ACC112 (cell line): Measurements from ENCODE around the gene EVI5L.

Experiments
- H2AFZ ChIP-seq: fragments of 200-600 bp; sonication (generic); one replicate; pipeline ENCODE4 v1.6.0; 2017; ENCODE audit warnings: antibody characterized with exemption, low read length; ENCODE audit not compliant: unreplicated experiment
- H3K27ac ChIP-seq: fragments of 200-600 bp; sonication (generic); 2 replicates; pipeline ENCODE4 v1.5.1; 2014; ENCODE audit warnings: low read depth, mild to moderate bottlenecking, antibody characterized with exemption, low read length, moderate library complexity
- H3K27me3 ChIP-seq: fragments of 200-600 bp; sonication (generic); 2 replicates; pipeline ENCODE4 v1.6.1; 2014; ENCODE audit warnings: mild to moderate bottlenecking, antibody characterized with exemption, low read length, moderate library complexity, mixed read lengths; ENCODE audit not compliant: insufficient read depth
- H3K36me3 ChIP-seq: fragments of 200-600 bp; sonication (generic); 2 replicates; pipeline ENCODE4 v1.6.1; 2016; ENCODE audit warnings: mild to moderate bottlenecking, antibody characterized with exemption, low read length, moderate library complexity, mixed read lengths; ENCODE audit not compliant: insufficient read depth
- H3K4me1 ChIP-seq: fragments of 200-600 bp; sonication (generic); one replicate; pipeline ENCODE4 v1.6.1; 2016; ENCODE audit warnings: low read length, mixed read lengths; ENCODE audit not compliant: insufficient read depth, unreplicated experiment, control insufficient read depth
- H3K4me3 ChIP-seq: fragments of 200-600 bp; sonication (generic); 2 replicates; pipeline ENCODE4 v1.5.1; 2014; ENCODE audit warnings: mild to moderate bottlenecking, low read depth, low read length
- H3K79me2 ChIP-seq: fragments of 200-600 bp; sonication (generic); one replicate; pipeline ENCODE4 v1.6.0; 2016; ENCODE audit warnings: low read length; ENCODE audit not compliant: control insufficient read depth, unreplicated experiment, insufficient read depth

EVI5L gene

DNA sequence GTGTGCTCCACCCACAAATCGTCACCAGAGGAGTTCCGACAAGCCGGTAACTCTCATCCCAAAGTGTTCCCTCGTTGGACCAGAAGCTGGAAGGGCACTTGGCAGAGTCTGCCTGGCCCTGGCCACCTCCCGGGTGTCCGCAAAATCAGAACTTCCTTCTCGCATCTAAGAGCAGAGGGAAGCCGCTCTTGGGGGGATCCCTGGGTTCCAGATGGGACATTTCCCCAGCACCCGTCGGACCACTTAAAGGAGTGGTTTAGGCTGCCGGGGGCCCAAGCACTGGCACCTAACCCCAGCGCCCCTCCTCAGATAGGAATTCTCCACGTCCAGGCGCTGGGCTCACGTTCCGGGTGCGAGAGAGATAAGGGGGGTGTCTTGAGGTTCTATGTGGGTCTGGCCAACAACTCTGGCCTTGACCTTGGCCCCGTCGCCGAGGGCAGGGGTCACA lies 72.8 kb downstream of the EVI5L start:
- Histone ChIP-seq H3K27me3 (no peaks in the 10 kb centered on the region), H3K27ac (no peak overlapping the region), H2AFZ (no peak overlapping the region)

DNA sequence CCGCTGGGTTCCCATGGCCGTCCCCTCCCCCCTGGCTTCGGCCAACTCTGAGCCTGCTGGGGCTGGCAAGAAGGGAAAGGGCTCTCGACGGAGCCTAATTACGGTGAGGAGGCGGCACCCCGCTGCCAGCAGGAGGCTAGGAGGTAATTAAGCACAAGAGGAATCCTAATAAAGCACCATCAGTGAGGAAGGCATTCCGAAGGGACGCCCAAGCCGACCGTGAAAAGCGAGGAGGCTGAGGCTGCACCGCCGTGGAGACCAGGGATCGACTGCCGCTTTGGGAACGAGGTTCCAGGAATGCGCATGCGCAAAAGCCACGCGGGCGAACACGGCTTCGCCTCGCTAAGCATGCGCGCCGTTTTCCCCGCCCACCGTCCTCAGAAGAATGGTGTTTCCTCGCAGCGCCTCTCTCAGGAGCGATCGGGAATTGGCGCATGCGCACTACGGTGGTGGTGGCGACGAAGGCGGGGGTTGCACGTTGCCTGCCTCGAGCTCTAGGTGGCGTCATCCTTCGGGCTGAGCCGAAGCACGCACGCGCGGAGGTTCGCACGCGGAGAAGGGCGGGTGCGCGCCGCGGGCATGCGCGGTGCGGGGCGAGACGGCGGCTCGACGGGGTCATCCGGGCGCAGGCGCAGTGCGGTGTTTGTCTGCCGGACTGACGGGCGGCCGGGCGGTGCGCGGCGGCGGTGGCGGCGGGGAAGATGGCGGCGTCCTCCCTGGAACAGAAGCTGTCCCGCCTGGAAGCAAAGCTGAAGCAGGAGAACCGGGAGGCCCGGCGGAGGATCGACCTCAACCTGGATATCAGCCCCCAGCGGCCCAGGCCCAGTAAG lies 73.4 kb downstream of the EVI5L start, which contains the start of gene MAP2K7:
Gene MAP2K7 (plus strand): TSS at position 634 of the 830 bp plus-strand sequence. CDS start 68 bp downstream, at position 702.
- peaks cover 12% of the 10 kb centered on the region for H3K4me1 ChIP-seq
- H3K79me2 ChIP-seq = peaks cover 29% of the 10 kb centered on the region

More for the DNA sequence above, 72.8 kb downstream of the EVI5L start:
- Histone ChIP-seq H3K36me3 (no peaks in the 10 kb centered on the region), H3K4me1 (peaks cover 12% of the 10 kb centered on the region), H3K79me2 (peaks cover 29% of the 10 kb centered on the region), H3K4me3 (peak overlapping the region; percentile 85)

DNA sequence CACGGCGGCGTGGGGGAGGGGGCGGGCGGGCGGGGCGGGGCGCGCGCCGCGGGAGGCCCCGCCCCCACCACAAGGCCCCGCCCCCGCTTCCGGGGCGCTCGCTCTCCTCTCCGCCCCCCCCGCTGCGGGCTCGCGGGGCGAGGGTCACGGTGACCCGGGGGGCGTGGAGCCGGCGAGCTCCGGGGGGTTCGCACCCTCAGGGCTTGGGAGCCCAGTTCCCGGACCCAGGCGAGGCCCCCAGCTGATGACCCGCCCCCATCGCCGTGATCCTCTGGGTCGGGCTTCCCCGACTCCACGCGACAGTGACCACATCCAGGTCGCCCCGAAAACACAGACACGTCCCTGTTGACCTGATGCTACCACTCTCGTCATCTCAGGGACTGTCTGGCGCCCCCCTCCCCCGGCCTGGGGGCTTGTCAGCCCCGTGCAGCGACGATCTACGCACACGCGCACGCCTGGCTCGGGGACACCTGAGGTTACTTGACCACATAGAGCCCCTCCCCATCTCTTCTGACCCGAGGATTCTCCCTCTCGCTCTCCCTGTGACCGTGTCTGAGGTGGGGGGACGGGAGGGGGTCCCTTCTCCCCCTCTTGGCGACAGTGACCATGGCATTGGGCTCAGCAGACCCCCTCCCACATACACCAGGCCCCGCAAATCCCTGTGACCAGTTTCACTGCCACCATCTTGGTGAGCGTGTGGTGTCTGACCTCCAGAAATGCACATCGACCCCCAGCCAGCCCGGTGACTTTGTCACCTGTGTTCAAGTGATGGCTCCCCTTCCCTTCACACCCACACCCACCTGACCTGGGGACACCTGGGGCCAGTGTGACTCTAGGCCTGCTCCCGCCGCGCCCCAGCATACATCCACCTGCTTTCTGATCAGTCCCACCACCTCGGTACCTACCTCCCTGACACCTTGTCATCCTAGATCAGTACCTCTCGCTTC lies 74.3 kb downstream of the EVI5L start:
- no peaks in the 10 kb centered on the region for H3K27me3 ChIP-seq
- peak overlapping the region; percentile 94 for H3K4me3 ChIP-seq
- peaks cover 29% of the 10 kb centered on the region for H3K79me2 ChIP-seq
- H2AFZ ChIP-seq = no peak overlapping the region
- H3K27ac ChIP-seq = peak overlapping the region; percentile 16; the same call in 1 of the 2 replicates
- H3K4me1 ChIP-seq = peaks cover 12% of the 10 kb centered on the region
- no peaks in the 10 kb centered on the region for H3K36me3 ChIP-seq

More for the DNA sequence above, 73.4 kb downstream of the EVI5L start, which contains the start of gene MAP2K7:
- Histone ChIP-seq H2AFZ (no peak within 1 kb of the TSS), H3K27me3 (no peaks in the 10 kb centered on the region), H3K27ac (peak within 1 kb of the TSS; percentile 16; the same call in 1 of the 2 replicates), H3K4me3 (peak within 1 kb of the TSS; percentile 94), H3K36me3 (no peaks in the 10 kb centered on the region)

DNA sequence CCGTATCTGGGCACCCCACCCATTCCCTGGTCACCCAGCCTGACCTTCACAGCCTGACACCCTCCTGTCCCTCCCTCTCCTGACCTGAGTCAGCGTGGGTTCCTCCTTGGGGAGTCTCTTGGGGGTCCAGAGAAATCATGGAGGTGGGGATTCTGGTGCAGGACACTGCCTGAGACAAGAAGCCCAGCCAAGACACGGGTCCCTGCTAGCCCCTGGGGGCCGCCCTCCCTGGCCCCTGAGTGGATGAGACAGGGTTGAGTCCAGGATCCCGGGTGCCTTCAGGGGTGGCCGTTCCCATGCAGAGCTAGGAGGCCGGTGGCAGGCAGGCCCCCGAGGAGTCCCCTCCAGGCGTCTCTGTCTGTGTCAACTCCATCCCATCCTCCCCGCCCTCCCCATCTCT lies 75.2 kb downstream of the EVI5L start:
- Histone ChIP-seq H3K27me3 (no peaks in the 10 kb centered on the region), H3K36me3 (no peaks in the 10 kb centered on the region), H3K4me1 (peaks cover 12% of the 10 kb centered on the region), H3K4me3 (peak overlapping the region; percentile 94; the same call in 1 of the 2 replicates), H2AFZ (no peak overlapping the region), H3K27ac (no peak overlapping the region), H3K79me2 (peaks cover 29% of the 10 kb centered on the region)

- peaks cover 12% of the 10 kb centered on the region for H3K4me1 ChIP-seq
- peaks cover 29% of the 10 kb centered on the region for H3K79me2 ChIP-seq
- no peaks in the 10 kb centered on the region for H3K27me3 ChIP-seq
- H3K4me3 ChIP-seq = no peak overlapping the region; the same call in 1 of the 2 replicates
- no peak overlapping the region for H2AFZ ChIP-seq
- no peaks in the 10 kb centered on the region for H3K36me3 ChIP-seq
- no peak overlapping the region for H3K27ac ChIP-seq
Observed at GRCh38 chr19:7905859-7906258, 75.8 kb downstream of the EVI5L start.

DNA sequence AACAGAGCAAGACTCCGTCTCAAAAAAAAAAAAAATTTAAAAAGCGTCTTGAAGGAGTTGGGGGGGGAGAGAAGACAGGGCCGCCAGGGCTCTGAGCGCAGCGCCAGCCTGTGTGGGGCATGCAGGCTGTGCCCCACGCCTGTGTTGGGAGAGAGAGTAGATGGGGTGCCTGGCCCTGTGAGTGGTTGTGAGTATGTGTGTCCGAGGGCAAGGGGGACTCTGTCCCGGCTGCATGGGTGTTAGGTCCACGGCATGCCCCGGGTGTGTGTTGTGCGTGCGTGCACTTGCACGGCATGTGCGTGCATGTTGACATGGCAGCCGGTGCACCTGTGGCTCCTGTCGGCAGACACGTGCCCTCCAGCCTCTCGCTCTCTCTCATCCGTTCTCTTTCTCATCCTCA lies 77.1 kb downstream of the EVI5L start:
- Histone ChIP-seq H3K27me3 (no peaks in the 10 kb centered on the region), H3K79me2 (peaks cover 29% of the 10 kb centered on the region), H3K27ac (no peak overlapping the region), H3K4me1 (peaks cover 12% of the 10 kb centered on the region), H2AFZ (no peak overlapping the region), H3K4me3 (no peak overlapping the region), H3K36me3 (no peaks in the 10 kb centered on the region)

DNA sequence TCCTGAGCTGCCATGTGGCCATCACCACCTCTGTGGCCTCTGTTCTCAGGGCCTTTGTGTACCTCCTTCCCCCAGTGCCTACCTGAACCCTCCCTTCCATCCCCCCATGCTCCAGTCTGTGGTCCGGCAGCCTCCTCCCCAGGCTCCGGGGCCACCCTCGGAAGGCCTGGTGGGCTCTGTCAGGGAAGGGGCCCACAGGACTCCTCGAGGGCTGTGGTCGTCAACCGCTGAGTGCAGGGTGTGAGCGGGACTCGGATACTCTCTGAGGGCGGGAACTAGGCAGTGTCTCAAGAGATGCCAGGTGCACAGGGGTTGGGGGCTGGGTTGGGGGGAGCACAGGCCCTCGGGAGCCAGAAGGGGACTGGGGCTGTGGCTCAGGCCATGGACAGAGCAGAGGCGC lies 77.5 kb downstream of the EVI5L start:
- H3K79me2 ChIP-seq = peaks cover 28% of the 10 kb centered on the region
- H2AFZ ChIP-seq = no peak overlapping the region
- H3K36me3 ChIP-seq = no peaks in the 10 kb centered on the region
- H3K4me3 ChIP-seq = no peak overlapping the region
- H3K27ac ChIP-seq = no peak overlapping the region
- no peaks in the 10 kb centered on the region for H3K27me3 ChIP-seq
- peaks cover 9% of the 10 kb centered on the region for H3K4me1 ChIP-seq

- Histone ChIP-seq H3K36me3 (no peaks in the 10 kb centered on the region), H3K27ac (no peak overlapping the region), H2AFZ (no peak overlapping the region), H3K4me1 (peaks cover 8% of the 10 kb centered on the region), H3K27me3 (no peaks in the 10 kb centered on the region), H3K4me3 (no peak overlapping the region), H3K79me2 (peaks cover 22% of the 10 kb centered on the region)
Observed at GRCh38 chr19:7908078-7908699, 78.2 kb downstream of the EVI5L start.

- Histone ChIP-seq H3K79me2 (peaks cover 21% of the 10 kb centered on the region), H3K4me3 (no peak overlapping the region), H3K36me3 (no peaks in the 10 kb centered on the region), H3K27me3 (no peaks in the 10 kb centered on the region), H3K4me1 (peaks cover 8% of the 10 kb centered on the region), H2AFZ (no peak overlapping the region), H3K27ac (no peak overlapping the region)
Observed at GRCh38 chr19:7908742-7909461, 78.9 kb downstream of the EVI5L start.
